ENCODE data around the gene KCTD18. TPM values are rescaled to one million over a fixed set of nuclear protein-coding genes. Genes with fewer than 3 reads are reported as not detected.

KCTD18 gene
- total RNA-seq (2022; extraction: Qiagen RNA extraction): 9.1 to 12.0 TPM (median 10.5 TPM) in 5 replicates

DNA sequence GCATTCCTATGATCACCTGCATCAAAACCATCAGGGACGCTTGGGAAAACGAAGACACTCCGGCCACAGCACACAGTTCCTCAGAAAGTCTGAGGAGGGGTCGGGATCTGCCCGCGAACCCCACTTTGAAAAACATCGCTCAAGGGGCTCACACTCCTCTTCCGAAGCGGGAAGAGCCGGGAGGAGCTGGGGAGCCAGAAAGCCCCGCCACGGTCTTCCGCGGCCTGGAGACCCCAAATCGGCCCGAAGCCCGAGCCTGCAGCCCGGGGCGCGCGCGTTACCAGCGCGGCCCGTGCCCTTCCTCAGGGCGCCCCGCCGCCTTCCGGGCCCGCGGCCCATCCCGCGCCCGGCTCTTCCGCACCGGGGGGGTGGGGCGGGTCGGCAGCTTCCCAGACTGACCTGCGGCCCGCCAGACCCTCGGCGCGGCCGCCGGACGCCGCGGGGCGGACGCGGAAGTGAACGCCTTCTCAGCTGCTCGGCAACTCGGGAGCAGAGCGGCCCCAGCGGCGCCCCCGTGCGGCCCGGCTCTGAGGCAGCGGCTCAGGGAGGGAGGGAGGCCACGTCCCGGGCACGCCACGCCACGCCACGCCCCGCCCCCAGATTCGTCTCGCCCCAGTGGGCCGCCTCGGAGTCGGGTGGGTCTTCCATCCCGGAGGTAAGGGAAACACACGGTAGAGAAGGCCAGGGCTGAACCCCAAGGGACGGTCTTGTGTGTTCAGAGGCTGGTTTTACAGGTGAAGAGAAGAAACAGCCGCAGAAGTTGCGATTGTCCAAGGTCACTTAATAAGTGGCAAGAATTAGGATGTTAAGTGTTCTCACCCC, at the start of gene KCTD18:
Gene KCTD18, minus strand, starts transcription at position 457 of the 822 bp plus-strand sequence. CDS start 3,052 bp downstream, outside the sequence.

DNA sequence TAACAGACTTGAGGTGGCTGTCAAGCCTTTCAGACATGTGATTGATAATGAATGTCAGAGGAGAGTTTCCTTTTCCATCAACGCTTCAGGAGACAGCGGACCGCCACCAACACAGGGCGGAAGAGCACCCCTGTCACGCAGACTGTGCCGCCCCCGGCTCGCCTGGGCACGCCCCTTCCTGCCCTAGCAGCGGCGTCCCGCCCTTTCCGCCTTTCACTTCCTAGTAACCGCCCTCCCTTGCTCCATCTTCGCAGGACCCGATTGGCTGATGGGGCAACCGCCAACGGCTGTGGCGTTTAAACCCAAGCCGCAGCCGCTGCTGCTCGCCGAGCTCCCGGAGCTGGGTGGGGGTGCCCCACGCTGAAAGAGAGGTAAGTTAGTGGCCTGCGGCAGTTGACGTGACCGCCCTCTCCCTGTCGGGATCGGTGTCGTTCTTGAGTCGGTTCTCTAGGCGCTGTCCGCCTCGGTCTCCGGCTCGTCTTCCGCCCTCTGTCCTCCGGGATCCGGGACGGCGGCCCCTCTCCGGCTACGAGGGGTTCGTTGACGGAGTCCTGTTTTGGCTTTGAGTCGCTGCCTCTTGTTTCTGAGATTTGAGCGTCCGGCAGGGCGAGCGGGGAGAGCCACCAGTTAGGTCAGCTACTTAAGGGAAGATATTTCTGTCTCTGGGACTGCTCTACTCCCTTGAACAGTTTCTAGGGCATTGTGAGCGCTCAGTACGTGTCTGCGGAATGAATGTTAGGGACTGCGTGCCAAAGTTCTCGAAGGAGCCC, 16.2 kb upstream of the KCTD18 start, which contains the start of gene SGO2:
Gene SGO2, plus strand, starts transcription at position 326 of the 770 bp plus-strand sequence. CDS start 6,769 bp downstream, outside the sequence.

Other genes with a start within 250 kb of the KCTD18 start
- gene SPATS2L, start 203.4 kb downstream of the KCTD18 start, total RNA-seq (2022; extraction: Qiagen RNA extraction): 119 to 129 TPM (median 124 TPM) in 5 replicates
- gene SGO2, start 16.1 kb upstream of the KCTD18 start, total RNA-seq (2022; extraction: Qiagen RNA extraction): 10.8 to 14.6 TPM (median 12.1 TPM) in 5 replicates
- gene AOX1, start 75.9 kb upstream of the KCTD18 start, total RNA-seq (2022; extraction: Qiagen RNA extraction): 4.6 to 8.3 TPM (median 5.3 TPM) in 5 replicates